GM19240 (cell line): Measurements from ENCODE around the gene RGS14.

ENCODE experiments used
- DNase-seq: peaks from one replicate; pipeline ENCODE4 v3.0.0; 2011; ENCODE audit warnings: low spot score; ENCODE audit not compliant: insufficient read length

The RGS14 gene

GRCh38 chr5:177357459-177358351 lies at the start of gene RGS14:
TSS of gene RGS14 (plus strand) at chr5:177357924. CDS start at chr5:177358025, 101 bp downstream.
- DNase-seq: peak; percentile 93

- DNase-seq: no peak
These were observed 49.0 kb upstream of the RGS14 start for GRCh38 chr5:177308740-177309139.

GRCh38 chr5:177309351-177310191 lies 48.2 kb upstream of the RGS14 start:
- no peak for DNase-seq

GRCh38 chr5:177310332-177310731 lies 47.4 kb upstream of the RGS14 start:
- no peak for DNase-seq

GRCh38 chr5:177310757-177311391 lies 46.9 kb upstream of the RGS14 start:
- no peak for DNase-seq

- no peak for DNase-seq
These were observed 46.4 kb upstream of the RGS14 start for GRCh38 chr5:177311392-177311722.

- DNase-seq: peak; percentile 83
These were observed 45.7 kb upstream of the RGS14 start, which contains the start of gene MXD3 for GRCh38 chr5:177311723-177312648. TSS of gene MXD3 (minus strand) at chr5:177311898. CDS start at chr5:177311830, 68 bp downstream.

GRCh38 chr5:177312649-177313181 lies 45.0 kb upstream of the RGS14 start:
- no peak for DNase-seq

GRCh38 chr5:177313561-177314259 lies 44.0 kb upstream of the RGS14 start:
- DNase-seq: no peak

GRCh38 chr5:177314376-177315342 lies 43.1 kb upstream of the RGS14 start:
- no peak for DNase-seq

GRCh38 chr5:177315411-177315810 lies 42.3 kb upstream of the RGS14 start:
- no peak for DNase-seq

- no peak for DNase-seq
These were observed 41.7 kb upstream of the RGS14 start for GRCh38 chr5:177316005-177316404.

GRCh38 chr5:177317959-177318377 lies 39.8 kb upstream of the RGS14 start:
- DNase-seq: no peak

- DNase-seq: no peak
These were observed 37.7 kb upstream of the RGS14 start for GRCh38 chr5:177319913-177320588.

GRCh38 chr5:177320879-177321278 lies 36.8 kb upstream of the RGS14 start:
- no peak for DNase-seq

- no peak for DNase-seq
These were observed 31.8 kb upstream of the RGS14 start for GRCh38 chr5:177325868-177326381.
